Measurements from ENCODE around the gene MITF. TPM values are rescaled to one million over a fixed set of nuclear protein-coding genes. Genes with fewer than 3 reads are reported as not detected.

The MITF gene
- total RNA-seq, 2 donors from 2014 or later, result 1.8 to 3.0 TPM

DNA sequence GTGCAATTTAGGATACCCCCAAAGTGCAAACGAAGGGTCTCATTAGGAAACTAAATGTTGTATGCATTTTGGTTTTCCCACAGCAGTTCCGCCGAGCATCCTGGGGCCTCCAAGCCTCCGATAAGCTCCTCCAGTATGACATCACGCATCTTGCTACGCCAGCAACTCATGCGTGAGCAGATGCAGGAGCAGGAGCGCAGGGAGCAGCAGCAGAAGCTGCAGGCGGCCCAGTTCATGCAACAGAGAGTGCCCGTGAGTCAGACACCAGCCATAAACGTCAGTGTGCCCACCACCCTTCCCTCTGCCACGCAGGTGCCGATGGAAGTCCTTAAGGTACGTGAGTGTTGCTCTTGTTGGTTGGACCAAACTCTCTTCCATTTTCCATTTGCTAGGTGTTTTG lies 139.8 kb downstream of the MITF start:
- H3K36me3 Mint-ChIP-seq (ENCODE audit: low read depth), result no peaks in the 10 kb centered on the region

GRCh38 chr3:69880069-69880640 lies 140.9 kb downstream of the MITF start:
- Histone ChIP-seq H3K9ac (ENCODE audit: extremely low read depth, low read length, poor library complexity, severe bottlenecking) (no peak overlapping the region), H3K4me3 (ENCODE audit: low read length) (no peak overlapping the region), H3K27ac (ENCODE audit: low read depth, low read length) (no peak overlapping the region), H3K9me3 (ENCODE audit: control insufficient read depth, low read length) (no peaks in the 10 kb centered on the region), H3K27me3 (ENCODE audit: control insufficient read depth, insufficient read depth, low read length, poor library complexity, severe bottlenecking) (no peaks in the 10 kb centered on the region), H3K36me3 (ENCODE audit: control insufficient read depth, insufficient read depth, low read length) (no peaks in the 10 kb centered on the region), H3K4me1 (ENCODE audit: control insufficient read depth, insufficient read depth, low read length) (peaks cover 2% of the 10 kb centered on the region)
- peaks cover 2% of the 10 kb centered on the region for H3K27me3 Mint-ChIP-seq (ENCODE audit: insufficient read depth)
- no peaks in the 10 kb centered on the region for H3K9me3 Mint-ChIP-seq
- H3K4me3 Mint-ChIP-seq, result no peak overlapping the region
- no peak for DNase-seq
- H3K27ac Mint-ChIP-seq, result no peak overlapping the region
- 94 to 100% methylated on average over 2 to 4 of the region's 4 CpGs for WGBS, 2 experiments (ENCODE audit: insufficient coverage in 1 of 2, insufficient read length in 1 of 2)
- TF ChIP-seq, protein P1, sequence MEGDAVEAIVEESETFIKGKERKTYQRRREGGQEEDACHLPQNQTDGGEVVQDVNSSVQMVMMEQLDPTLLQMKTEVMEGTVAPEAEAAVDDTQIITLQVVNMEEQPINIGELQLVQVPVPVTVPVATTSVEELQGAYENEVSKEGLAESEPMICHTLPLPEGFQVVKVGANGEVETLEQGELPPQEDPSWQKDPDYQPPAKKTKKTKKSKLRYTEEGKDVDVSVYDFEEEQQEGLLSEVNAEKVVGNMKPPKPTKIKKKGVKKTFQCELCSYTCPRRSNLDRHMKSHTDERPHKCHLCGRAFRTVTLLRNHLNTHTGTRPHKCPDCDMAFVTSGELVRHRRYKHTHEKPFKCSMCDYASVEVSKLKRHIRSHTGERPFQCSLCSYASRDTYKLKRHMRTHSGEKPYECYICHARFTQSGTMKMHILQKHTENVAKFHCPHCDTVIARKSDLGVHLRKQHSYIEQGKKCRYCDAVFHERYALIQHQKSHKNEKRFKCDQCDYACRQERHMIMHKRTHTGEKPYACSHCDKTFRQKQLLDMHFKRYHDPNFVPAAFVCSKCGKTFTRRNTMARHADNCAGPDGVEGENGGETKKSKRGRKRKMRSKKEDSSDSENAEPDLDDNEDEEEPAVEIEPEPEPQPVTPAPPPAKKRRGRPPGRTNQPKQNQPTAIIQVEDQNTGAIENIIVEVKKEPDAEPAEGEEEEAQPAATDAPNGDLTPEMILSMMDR (conservative IDR thresholded peaks at IDR 0.05), result no peak
- H3K36me3 Mint-ChIP-seq (ENCODE audit: low read depth), result no peaks in the 10 kb centered on the region
- peaks cover 6% of the 10 kb centered on the region for H3K4me1 Mint-ChIP-seq

More for the DNA sequence above, 139.8 kb downstream of the MITF start:
- Histone ChIP-seq H3K4me3 (ENCODE audit: low read length) (no peak overlapping the region), H3K36me3 (ENCODE audit: control insufficient read depth, insufficient read depth, low read length) (no peaks in the 10 kb centered on the region), H3K9ac (ENCODE audit: extremely low read depth, low read length, poor library complexity, severe bottlenecking) (no peak overlapping the region), H3K27me3 (ENCODE audit: control insufficient read depth, insufficient read depth, low read length, poor library complexity, severe bottlenecking) (no peaks in the 10 kb centered on the region), H3K9me3 (ENCODE audit: control insufficient read depth, low read length) (no peaks in the 10 kb centered on the region), H3K4me1 (ENCODE audit: control insufficient read depth, insufficient read depth, low read length) (peaks cover 2% of the 10 kb centered on the region), H3K27ac (ENCODE audit: low read depth, low read length) (no peak overlapping the region)
- TF ChIP-seq, protein P1 (conservative IDR thresholded peaks at IDR 0.05), result no peak
- Mint-ChIP-seq H3K9me3 (no peaks in the 10 kb centered on the region), H3K27ac (no peak overlapping the region), H3K27me3 (ENCODE audit: insufficient read depth) (no peaks in the 10 kb centered on the region), H3K4me3 (no peak overlapping the region), H3K4me1 (peaks cover 6% of the 10 kb centered on the region)
- WGBS, 2 experiments (ENCODE audit: insufficient coverage in 1 of 2, insufficient read length in 1 of 2), result 94 to 97% methylated on average over 8 to 14 of the region's 14 CpGs
- DNase-seq, result no peak

- Mint-ChIP-seq H3K27me3 (ENCODE audit: insufficient read depth) (peaks cover 2% of the 10 kb centered on the region), H3K4me3 (no peak overlapping the region), H3K4me1 (no peaks in the 10 kb centered on the region), H3K36me3 (ENCODE audit: low read depth) (no peaks in the 10 kb centered on the region), H3K9me3 (no peaks in the 10 kb centered on the region), H3K27ac (no peak overlapping the region)
- no peak overlapping the region for H3K9ac ChIP-seq (ENCODE audit: extremely low read depth, low read length, poor library complexity, severe bottlenecking)
- no peak overlapping the region for H3K27ac ChIP-seq (ENCODE audit: low read depth, low read length)
- no peaks in the 10 kb centered on the region for H3K9me3 ChIP-seq (ENCODE audit: control insufficient read depth, low read length)
- H3K36me3 ChIP-seq (ENCODE audit: control insufficient read depth, insufficient read depth, low read length), result no peaks in the 10 kb centered on the region
- no peak for DNase-seq
- TF ChIP-seq, protein P1 (conservative IDR thresholded peaks at IDR 0.05), result no peak
- H3K27me3 ChIP-seq (ENCODE audit: control insufficient read depth, insufficient read depth, low read length, poor library complexity, severe bottlenecking), result no peaks in the 10 kb centered on the region
- WGBS, 2 experiments (ENCODE audit: insufficient coverage in 1 of 2, insufficient read length in 1 of 2), result 100% methylated on average over 1 of the region's 1 CpG; no CpG with 5 or more reads in 1 of the 2 experiments
- no peaks in the 10 kb centered on the region for H3K4me1 ChIP-seq (ENCODE audit: control insufficient read depth, insufficient read depth, low read length)
- H3K4me3 ChIP-seq (ENCODE audit: low read length), result no peak overlapping the region
Measured at GRCh38 chr3:69881051-69881450, 141.8 kb downstream of the MITF start.
